ENCODE data around the gene FAM117A.

The FAM117A gene

DNA sequence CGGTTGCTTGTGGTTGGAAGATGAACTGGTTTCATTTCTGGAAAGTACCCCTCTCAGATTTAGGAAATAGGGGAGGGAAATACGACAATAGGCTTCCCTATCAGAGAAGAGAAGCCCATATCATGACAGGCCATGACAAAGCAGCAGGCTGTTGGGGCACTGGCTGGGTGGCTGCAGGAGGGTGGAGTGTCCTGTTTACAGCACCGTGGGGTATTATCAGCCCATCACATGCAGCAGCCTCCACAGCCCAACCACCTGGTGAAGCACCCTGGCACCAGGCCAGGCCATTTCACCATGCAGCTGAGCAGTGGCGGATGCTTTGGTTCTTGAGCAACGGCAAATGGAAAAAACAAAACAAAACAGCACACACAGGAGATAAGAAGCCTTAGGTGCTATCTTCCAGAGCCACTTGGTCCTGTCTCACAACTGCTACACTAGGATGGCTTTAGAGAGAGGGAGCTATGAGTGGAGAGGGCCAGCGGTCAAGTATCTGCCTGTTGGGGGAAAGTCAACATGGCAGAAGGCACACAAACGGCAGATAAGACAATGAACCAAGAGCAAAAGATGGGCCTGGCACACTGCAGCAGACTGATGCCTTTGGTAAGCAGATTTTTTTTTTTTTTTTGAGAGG is 24.2 kb downstream of the FAM117A start (continued):
- TF ChIP-seq PRDM6 (tag by site-specific recombination; IDR thresholded peaks at IDR 0.05) (no peak), SCRT2 (tag by site-specific recombination; IDR thresholded peaks at IDR 0.05) (peak; percentile 80), ZSCAN4 (tag by site-specific recombination; IDR thresholded peaks at IDR 0.05) (no peak), OSR2 (tag by site-specific recombination; IDR thresholded peaks at IDR 0.05) (no peak)

- no peaks in the 10 kb centered on the region for H3K9me3 ChIP-seq (ENCODE audit: control insufficient read depth, insufficient read depth, low read depth, low read length)
- no peaks in the 10 kb centered on the region for H3K4me1 ChIP-seq (ENCODE audit: control insufficient read depth, insufficient read depth, low read length)
- ChIA-PET CTCF (interaction anchor here (0.7 to 1.2 kb wide), 4 partner anchors 14 to 171 kb away, joined by 3 to 5 read pairs (median 4); no protein-coding TSS in a partner anchor), POLR2A (interaction anchor here (5.4 kb wide), 1 partner anchor 25 kb away, joined by 27 read pairs; the partner anchor contains the start of gene FAM117A)
- no peak overlapping the region for H3K4me3 ChIP-seq (ENCODE audit: low read depth, low read length)
- TF ChIP-seq KLF10 (tag by site-specific recombination; IDR thresholded peaks at IDR 0.05), result no peak
- no peak for TF ChIP-seq ZNF19 (tag by site-specific recombination; IDR thresholded peaks at IDR 0.05; ENCODE audit: low read depth)
- TF ChIP-seq ZNF76 (tag by site-specific recombination; IDR thresholded peaks at IDR 0.05; ENCODE audit: borderline replicate concordance, low read depth), result no peak
- no peak for TF ChIP-seq ZSCAN5A (tag by site-specific recombination; IDR thresholded peaks at IDR 0.05)
- TF ChIP-seq ZNF629 (tag by site-specific recombination; IDR thresholded peaks at IDR 0.05), result no peak
- no peak for TF ChIP-seq ZNF148 (tag by site-specific recombination; IDR thresholded peaks at IDR 0.05; ENCODE audit: borderline replicate concordance)
- TF ChIP-seq, protein P1, sequence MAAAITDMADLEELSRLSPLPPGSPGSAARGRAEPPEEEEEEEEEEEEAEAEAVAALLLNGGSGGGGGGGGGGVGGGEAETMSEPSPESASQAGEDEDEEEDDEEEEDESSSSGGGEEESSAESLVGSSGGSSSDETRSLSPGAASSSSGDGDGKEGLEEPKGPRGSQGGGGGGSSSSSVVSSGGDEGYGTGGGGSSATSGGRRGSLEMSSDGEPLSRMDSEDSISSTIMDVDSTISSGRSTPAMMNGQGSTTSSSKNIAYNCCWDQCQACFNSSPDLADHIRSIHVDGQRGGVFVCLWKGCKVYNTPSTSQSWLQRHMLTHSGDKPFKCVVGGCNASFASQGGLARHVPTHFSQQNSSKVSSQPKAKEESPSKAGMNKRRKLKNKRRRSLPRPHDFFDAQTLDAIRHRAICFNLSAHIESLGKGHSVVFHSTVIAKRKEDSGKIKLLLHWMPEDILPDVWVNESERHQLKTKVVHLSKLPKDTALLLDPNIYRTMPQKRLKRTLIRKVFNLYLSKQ (tag by site-specific recombination; IDR thresholded peaks at IDR 0.05; ENCODE audit: borderline replicate concordance), result no peak
- TF ChIP-seq PRDM2 (tag by site-specific recombination; IDR thresholded peaks at IDR 0.05; ENCODE audit: borderline replicate concordance), result no peak
- TF ChIP-seq ZBTB1 (tag by site-specific recombination; IDR thresholded peaks at IDR 0.05), result no peak
- no peak for TF ChIP-seq MZF1 (tag by site-specific recombination; IDR thresholded peaks at IDR 0.05; ENCODE audit: borderline replicate concordance)
- TF ChIP-seq ZNF292 (tag by site-specific recombination; IDR thresholded peaks at IDR 0.05; ENCODE audit: borderline replicate concordance, low read depth), result no peak
- TF ChIP-seq GLIS2 (tag by site-specific recombination; IDR thresholded peaks at IDR 0.05), result no peak
- no peak for TF ChIP-seq HOXD13 (CRISPR knock-in tag; IDR thresholded peaks at IDR 0.05; ENCODE audit: borderline replicate concordance)
- no peak for TF ChIP-seq EGR2 (tag by site-specific recombination; IDR thresholded peaks at IDR 0.05; ENCODE audit: low read depth)
- no peak overlapping the region for H3K27ac ChIP-seq (ENCODE audit: extremely low read depth, low read depth, low read length)
- H3K36me3 ChIP-seq (ENCODE audit: control insufficient read depth in 2 of 2, insufficient read depth in 1 of 2, low read length in 2 of 2), result no peaks in the 10 kb centered on the region
Measured at GRCh38 chr17:49738456-49739163, 25.3 kb downstream of the FAM117A start.
